GM12878 (cell line): ENCODE measurements around the gene ALKBH8.

Source experiments
- CTCF ChIP-seq, 3 experiments: IDR thresholded peaks in 2 of 3; conservative IDR thresholded peaks in 1 of 3; 2 replicates each; pipeline ENCODE4 v1.5.1; 2011; ENCODE audit warnings: low read depth in 3 of 3, low read length in 3 of 3, mild to moderate bottlenecking in 3 of 3, control low read depth in 2 of 3, moderate library complexity in 2 of 3, inconsistent platforms in 1 of 3, mixed read lengths in 1 of 3; ENCODE audit not compliant: control insufficient read depth in 2 of 3, insufficient read depth in 1 of 3; ENCODE audit errors: extremely low read depth in 1 of 3
- IRF3 ChIP-seq: fragments of 450-650 bp; IDR thresholded peaks from 2 replicates; pipeline ENCODE4 v1.6.1; 2014; ENCODE audit warnings: mild to moderate bottlenecking
- RAD21 ChIP-seq: IDR thresholded peaks from 2 replicates; pipeline ENCODE4 v1.6.1; 2011; ENCODE audit warnings: mild to moderate bottlenecking, low read depth, low read length, moderate library complexity; ENCODE audit not compliant: insufficient read depth
- TF ChIP-seq, protein P1 (sequence below): IDR thresholded peaks from 2 replicates; pipeline ENCODE4 v1.6.1; 2011; ENCODE audit warnings: low read depth, mild to moderate bottlenecking, low read length, moderate library complexity, borderline replicate concordance; ENCODE audit errors: extremely low read depth
- TF ChIP-seq, protein P2 (sequence below): fragments of 150-350 bp; IDR thresholded peaks from 2 replicates; pipeline ENCODE4 v1.6.1; 2016; ENCODE audit warnings: low read depth, low read length

GRCh38 chr11:107493117-107493516 lies 72.4 kb downstream of the ALKBH8 start:
- TF ChIP-seq, protein P1, sequence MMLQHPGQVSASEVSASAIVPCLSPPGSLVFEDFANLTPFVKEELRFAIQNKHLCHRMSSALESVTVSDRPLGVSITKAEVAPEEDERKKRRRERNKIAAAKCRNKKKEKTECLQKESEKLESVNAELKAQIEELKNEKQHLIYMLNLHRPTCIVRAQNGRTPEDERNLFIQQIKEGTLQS = no peak
- no peak for TF ChIP-seq CTCF (IDR thresholded peaks at IDR 0.05 in 2 of 3, conservative IDR thresholded peaks at IDR 0.05 in 1 of 3; ENCODE audit: control insufficient read depth in 2 of 3, extremely low read depth in 1 of 3, insufficient read depth in 1 of 3, low read depth in 3 of 3, low read length in 3 of 3)
- TF ChIP-seq IRF3 = no peak
- TF ChIP-seq, protein P2, sequence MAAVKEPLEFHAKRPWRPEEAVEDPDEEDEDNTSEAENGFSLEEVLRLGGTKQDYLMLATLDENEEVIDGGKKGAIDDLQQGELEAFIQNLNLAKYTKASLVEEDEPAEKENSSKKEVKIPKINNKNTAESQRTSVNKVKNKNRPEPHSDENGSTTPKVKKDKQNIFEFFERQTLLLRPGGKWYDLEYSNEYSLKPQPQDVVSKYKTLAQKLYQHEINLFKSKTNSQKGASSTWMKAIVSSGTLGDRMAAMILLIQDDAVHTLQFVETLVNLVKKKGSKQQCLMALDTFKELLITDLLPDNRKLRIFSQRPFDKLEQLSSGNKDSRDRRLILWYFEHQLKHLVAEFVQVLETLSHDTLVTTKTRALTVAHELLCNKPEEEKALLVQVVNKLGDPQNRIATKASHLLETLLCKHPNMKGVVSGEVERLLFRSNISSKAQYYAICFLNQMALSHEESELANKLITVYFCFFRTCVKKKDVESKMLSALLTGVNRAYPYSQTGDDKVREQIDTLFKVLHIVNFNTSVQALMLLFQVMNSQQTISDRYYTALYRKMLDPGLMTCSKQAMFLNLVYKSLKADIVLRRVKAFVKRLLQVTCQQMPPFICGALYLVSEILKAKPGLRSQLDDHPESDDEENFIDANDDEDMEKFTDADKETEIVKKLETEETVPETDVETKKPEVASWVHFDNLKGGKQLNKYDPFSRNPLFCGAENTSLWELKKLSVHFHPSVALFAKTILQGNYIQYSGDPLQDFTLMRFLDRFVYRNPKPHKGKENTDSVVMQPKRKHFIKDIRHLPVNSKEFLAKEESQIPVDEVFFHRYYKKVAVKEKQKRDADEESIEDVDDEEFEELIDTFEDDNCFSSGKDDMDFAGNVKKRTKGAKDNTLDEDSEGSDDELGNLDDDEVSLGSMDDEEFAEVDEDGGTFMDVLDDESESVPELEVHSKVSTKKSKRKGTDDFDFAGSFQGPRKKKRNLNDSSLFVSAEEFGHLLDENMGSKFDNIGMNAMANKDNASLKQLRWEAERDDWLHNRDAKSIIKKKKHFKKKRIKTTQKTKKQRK = no peak
- TF ChIP-seq RAD21 = no peak
